ENCODE results near the gene RPS6KA2.

RPS6KA2 gene

GRCh38 chr6:166434336-166434735 is 192.7 kb downstream of the RPS6KA2 start:
- no peak for DNase-seq (ENCODE audit: low read depth in 3 of 3, low spot score in 1 of 3)

- DNase-seq (ENCODE audit: low read depth in 3 of 3, low spot score in 1 of 3): no peak
These were observed 194.0 kb downstream of the RPS6KA2 start for GRCh38 chr6:166433096-166433495.

DNA sequence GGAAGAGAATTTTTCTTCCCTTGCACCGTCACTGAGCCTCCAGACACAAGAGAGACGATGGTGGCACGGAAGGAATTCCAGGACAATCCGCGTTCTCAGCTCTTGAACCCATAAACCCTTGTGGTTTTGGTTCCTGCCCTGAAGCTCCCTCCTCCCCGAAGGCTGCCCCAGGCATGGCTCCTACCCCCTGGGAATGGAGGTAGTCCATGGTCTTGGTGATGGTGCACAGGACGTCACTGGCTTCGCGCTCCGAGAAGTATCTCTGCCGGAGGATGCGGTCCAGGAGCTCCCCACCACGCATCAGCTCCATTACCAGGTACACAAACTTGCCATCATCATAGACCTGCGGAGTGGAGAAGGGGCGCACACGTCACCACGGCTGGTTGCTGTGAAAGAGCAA is 196.8 kb downstream of the RPS6KA2 start:
- DNase-seq (ENCODE audit: low read depth in 3 of 3, low spot score in 1 of 3): no peak

DNA sequence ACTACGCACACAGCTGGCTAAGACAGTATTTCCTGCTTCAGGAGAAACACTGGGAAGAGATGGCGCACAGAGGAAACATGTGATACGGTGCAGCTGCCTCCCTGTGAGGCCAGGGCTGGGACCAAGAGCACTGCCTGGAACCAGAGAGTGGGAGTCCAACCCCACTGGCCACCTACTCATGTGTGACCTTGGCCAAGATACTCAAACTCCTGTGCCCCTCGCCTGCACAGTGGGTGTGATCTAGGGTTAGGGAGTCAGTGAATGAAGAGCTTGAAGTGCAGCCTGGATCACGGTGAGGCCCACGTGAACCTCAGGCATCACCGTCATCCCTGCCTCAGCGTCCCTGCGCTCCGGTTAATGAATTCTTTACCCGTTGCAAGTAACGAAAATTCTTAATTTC is 202.6 kb downstream of the RPS6KA2 start:
- no peak for DNase-seq (ENCODE audit: low read depth in 3 of 3, low spot score in 1 of 3)

DNA sequence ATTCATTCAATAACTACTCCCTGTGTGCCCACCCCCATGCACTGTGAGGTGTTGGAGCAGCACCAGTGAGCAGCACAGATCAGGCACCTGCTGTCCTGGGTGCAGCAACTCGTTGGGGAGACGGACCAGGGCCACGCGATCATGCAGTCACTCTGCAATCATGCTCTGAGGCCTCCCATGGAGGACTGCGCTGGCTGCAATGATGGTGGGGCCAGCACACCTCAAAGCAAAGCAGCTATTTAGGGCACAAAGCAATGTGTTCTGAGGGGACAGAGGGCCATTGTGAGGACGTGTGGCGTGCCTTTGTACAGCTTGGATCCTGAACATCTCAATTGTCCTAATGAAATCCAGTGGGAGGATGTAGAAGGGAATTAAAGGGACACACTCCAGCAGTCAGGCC is 203.3 kb downstream of the RPS6KA2 start:
- DNase-seq (ENCODE audit: low read depth in 3 of 3, low spot score in 1 of 3): no peak

- DNase-seq (ENCODE audit: low read depth in 3 of 3, low spot score in 1 of 3): no peak
These were observed 203.9 kb downstream of the RPS6KA2 start for GRCh38 chr6:166423051-166423745.

DNA sequence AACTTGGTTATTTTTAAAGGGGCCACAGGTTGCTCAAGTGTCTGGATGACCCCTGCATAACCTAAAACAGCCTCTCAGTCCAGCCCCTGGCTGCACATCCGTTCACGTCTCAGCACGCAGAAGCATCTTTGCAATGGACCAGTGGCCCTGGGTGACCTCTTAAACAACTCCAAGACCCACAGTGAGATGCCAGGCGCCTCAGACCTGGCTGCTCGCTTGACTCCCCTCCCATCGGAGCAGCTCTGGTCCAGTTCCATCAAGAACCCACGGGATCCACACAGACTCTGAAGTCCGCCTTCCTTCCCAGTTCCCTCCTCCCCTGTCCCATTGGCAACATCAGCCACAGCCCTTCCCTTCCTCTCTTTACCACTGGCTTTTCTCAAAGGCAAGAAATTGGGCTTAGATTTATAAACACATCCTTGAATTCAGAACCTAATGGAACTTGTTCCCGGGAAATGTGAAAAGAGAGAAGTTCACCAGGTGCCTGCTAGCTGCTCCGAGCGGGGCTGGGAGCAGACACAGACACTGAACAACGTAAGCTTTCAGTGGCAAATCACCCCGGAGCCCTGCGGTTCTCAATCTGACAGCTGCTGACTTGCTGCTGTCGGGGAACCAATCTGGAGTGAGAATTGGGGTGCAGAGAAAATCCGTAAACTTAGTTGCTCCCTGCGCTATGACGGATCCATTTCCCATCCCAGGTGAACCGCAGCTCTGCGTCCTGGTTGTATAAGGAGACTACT is 204.7 kb downstream of the RPS6KA2 start:
- no peak for DNase-seq (ENCODE audit: low read depth in 3 of 3, low spot score in 1 of 3)

DNA sequence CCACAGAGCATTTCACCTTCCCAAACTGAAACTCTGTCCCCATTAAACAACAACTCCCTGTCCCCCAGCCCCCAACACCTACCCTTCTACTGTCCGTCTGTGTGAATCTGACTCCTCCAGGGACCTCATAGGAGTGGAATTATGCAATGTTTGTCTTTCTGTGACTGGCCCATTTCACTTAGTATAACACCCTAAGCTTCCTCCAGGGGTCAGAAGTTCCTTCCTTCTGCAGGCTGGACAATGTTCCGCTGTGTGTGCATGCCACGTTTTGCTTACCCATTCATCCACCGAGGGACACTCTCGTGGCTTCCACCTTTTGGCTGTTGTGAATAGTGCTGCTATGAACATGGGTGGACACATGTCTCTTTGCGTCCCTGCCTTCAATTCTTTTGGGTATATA is 206.7 kb downstream of the RPS6KA2 start:
- no peak for DNase-seq (ENCODE audit: low read depth in 3 of 3, low spot score in 1 of 3)

GRCh38 chr6:166419717-166420116 is 207.3 kb downstream of the RPS6KA2 start:
- no peak for DNase-seq (ENCODE audit: low read depth in 3 of 3, low spot score in 1 of 3)

- peak in 2 of 3 donors; percentile 36 to 45 for DNase-seq (ENCODE audit: low read depth in 3 of 3, low spot score in 1 of 3)
These were observed 207.8 kb downstream of the RPS6KA2 start for GRCh38 chr6:166419286-166419685.

DNA sequence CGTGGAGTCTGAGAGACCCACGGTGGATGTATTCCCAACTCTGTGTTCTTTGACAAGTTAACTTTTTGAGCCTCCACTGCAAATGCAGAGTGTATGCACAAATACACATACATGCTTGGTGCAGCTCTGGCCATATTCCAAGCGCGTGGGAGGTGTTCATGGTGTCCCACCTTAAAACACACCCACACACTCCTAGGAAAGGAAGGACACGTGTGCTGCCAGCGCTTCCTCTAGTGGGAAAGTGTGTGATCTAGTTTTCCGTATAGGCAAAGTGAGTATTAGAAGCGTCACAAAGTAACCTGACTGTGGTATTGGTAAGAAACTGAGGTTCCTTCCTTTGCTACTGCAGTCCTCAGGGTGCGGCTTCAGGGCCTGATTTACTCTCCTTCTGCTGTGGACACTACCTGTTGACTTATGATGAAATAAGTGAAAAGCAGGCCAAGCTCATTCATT is 208.3 kb downstream of the RPS6KA2 start:
- DNase-seq (ENCODE audit: low read depth in 3 of 3, low spot score in 1 of 3): no peak

DNA sequence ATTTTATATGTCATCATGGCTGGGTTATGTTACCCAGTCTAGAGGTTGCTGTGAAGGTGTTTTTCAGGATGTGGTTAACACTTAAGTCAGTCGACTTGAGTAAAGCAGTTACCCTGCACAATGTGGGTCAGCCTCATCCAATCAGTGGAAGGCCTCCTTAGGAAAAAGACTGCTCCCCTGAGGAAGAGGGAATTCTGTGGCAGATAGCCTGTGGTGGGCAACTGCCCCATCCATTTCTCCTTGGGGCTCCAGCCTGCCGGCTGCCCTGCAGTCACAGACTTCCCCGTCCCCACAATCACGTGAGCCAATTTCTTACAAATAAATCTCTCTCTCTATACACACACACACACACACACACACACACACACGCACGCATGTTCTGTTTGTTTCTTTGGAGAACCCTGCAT is 209.8 kb downstream of the RPS6KA2 start:
- peak in 2 of 3 donors; percentile 7 to 24 for DNase-seq (ENCODE audit: low read depth in 3 of 3, low spot score in 1 of 3)

DNA sequence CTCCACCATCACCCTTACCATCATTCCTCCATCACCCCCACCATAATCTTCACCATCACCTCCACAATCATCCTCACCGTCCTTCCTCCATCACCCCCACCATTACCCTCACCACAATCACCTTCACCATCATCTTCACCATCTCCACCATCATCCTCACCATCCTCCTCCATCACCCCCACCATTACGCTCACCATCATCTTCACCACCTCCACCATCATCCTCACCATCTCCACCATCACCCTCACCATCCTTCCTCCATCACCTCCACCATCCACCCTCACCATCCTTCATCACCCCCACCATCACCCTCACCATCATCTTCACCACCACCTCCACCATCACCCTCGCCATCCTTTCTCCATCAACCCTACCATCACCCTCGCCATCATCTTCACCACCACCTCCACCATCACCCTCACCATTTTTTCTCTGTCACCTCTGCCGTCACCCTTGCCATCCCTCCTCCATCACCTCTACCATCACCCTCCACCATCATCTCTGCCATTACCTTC is 211.2 kb downstream of the RPS6KA2 start:
- DNase-seq (ENCODE audit: low read depth in 3 of 3, low spot score in 1 of 3): no peak

GRCh38 chr6:166415306-166415705 is 211.7 kb downstream of the RPS6KA2 start:
- DNase-seq (ENCODE audit: low read depth in 3 of 3, low spot score in 1 of 3): no peak

- DNase-seq (ENCODE audit: low read depth in 3 of 3, low spot score in 1 of 3): no peak
These were observed 213.5 kb downstream of the RPS6KA2 start for GRCh38 chr6:166413491-166413951.

DNA sequence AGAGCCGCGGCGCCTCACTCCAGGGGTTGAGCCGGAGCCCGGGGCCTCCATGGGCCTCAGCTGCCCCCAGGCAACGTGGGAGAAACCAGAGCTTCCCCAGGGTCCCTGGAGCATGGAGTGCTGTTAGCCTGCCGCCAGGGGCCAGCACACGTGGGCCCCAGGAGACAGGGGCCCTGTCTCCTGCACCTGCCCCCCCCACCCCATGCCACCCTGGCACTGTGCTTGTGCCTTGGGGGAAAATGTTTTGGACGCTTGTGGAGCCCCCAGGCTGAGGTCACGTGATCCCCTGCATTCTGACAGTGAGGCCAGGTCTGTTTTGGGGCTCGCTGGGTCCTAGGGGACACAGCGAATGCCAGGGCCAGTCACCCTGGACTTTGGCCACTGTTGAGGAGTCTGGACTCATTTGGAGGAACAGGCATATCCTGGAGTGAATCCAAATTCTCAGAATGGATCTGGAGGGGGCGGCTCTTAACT is 214.1 kb downstream of the RPS6KA2 start:
- no peak for DNase-seq (ENCODE audit: low read depth in 3 of 3, low spot score in 1 of 3)

GRCh38 chr6:166412156-166412910 is 214.7 kb downstream of the RPS6KA2 start:
- DNase-seq (ENCODE audit: low read depth in 3 of 3, low spot score in 1 of 3): no peak

DNA sequence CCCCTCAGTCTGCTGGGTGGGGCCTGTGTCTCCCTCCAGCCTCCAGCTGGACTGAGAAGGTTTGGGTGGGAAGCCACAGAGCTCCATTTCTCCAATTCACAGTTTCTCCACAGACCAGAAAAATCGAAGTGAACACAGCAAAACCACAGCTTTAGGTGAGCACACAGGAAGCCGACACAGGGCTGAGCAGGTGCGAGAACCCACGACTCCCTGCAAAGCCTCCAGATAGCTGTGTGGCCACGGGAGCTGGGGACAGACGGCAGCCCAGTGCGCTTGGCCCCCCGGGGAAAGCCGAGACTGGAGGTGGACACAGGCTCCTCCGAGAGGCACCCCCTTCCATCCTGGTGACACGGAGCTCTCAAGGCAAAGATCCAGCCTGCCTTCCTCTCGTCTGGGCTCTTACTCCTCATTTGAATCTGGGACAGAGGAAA is 215.3 kb downstream of the RPS6KA2 start:
- DNase-seq (ENCODE audit: low read depth in 3 of 3, low spot score in 1 of 3): no peak

DNA sequence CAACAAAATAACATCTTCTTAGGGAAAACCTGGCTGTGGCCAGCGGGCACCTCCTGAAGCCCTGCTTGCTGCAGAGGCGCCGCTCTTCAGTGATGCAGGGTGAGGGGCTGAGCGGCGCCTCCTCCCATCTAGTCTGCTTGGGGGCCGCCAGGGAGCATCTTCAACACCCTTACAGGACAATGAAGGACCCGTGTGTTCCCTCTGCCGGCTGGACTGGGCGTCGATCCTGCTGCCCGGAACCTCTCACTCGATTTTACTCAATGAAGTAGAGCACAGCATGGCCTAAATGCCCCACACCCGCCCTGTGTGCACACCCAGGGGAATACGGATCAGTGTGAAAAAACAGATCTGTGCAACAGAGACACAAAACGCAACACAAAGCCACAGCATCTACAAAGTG is 215.8 kb downstream of the RPS6KA2 start:
- DNase-seq (ENCODE audit: low read depth in 3 of 3, low spot score in 1 of 3): no peak

DNA sequence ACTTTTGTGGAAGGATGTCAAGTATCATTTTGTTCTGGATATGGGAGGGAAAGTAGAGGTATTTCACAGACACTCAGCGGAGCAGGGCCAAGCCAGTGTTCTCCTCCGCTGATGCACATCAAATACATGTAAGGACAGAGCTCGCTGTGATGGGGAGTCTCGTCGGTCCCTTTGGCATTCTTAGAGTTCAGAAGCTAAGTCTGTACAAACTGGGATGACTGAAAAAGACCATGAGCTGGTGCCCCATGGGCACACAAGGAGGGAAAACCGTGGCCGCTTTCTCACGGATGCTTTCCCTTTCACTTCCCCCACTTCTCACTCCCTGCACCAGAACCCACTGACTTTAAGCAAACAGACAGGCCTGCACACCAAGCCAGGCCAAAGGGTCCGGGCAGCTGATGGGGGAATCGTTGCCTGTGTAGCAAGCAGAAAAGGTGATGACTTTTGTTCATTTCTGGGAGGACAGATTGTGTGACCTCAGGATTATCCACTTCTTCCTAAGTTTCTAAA is 216.6 kb downstream of the RPS6KA2 start:
- no peak for DNase-seq (ENCODE audit: low read depth in 3 of 3, low spot score in 1 of 3)

All from stimulated activated CD4-positive, alpha-beta T cell treated with anti-CD3 and anti-CD28 coated beads, TNF-alpha, amount 100 ng/mL, for 1 hour (primary cell).